GM08714 (cell line): Measurements from ENCODE around the gene ATP9A.

Experiments used
- H3K4me3 ChIP-seq: fragments of 200-500 bp; sonication (Bioruptor generic); 2 replicates; pipeline ENCODE4 v1.5.1; 2014; ENCODE audit warnings: mild to moderate bottlenecking, low read length, inconsistent platforms
- ZNF274 ChIP-seq: IDR thresholded peaks from 2 replicates; pipeline ENCODE4 v1.6.1; 2012; ENCODE audit warnings: mild to moderate bottlenecking, low read depth, low read length

The ATP9A gene

DNA sequence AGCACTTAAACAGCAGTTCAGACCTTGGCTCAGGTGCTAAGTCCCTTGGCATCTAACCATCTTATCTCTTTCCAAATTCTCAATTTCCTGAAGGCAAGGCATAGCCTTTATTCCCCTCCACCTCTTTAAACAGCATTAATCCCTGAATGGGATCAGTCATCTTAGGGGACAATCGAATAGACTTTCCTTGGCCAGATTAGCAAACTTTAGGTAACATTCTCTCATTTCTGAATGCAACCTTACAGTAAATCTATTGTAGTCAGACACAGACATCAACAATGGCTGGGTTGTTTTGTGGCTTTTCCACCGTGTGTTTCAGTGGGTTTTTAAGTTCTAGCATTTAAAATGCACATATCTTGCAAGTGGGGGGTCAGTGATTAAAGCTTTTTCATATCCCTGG is 56.8 kb downstream of the ATP9A start:
- no peak for TF ChIP-seq ZNF274
- H3K4me3 ChIP-seq: no peak overlapping the region

DNA sequence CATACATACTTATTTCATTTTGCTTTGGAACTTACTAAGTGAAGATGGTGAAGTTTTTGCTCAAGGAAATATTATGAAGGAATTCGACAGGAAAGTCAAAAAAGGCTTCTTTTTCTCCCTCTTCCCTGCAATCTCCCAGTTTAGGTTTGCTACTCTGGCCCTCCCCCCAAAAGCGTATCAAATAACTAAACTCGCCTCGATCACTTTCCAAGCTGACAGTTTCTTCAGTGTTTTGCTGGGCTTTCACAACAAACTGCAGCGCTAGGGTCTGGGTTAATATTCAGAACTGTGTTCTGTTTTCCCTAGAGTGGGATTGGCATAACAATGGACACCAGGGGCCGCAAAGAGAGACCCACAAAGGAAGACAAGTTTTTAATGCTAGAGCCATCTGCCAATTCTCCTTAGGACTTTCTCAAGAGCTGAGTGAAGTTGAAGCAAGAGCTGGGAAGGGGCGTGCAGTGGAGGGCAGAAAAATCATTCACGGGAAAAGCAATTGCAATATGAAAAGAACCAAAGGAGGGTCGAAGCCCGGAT is 57.8 kb downstream of the ATP9A start:
- no peak for TF ChIP-seq ZNF274
- H3K4me3 ChIP-seq: no peak overlapping the region

GRCh38 chr20:51705400-51705799 is 62.8 kb downstream of the ATP9A start:
- H3K4me3 ChIP-seq: no peak overlapping the region
- TF ChIP-seq ZNF274: no peak

GRCh38 chr20:51703400-51704287 is 64.5 kb downstream of the ATP9A start:
- H3K4me3 ChIP-seq: no peak overlapping the region
- TF ChIP-seq ZNF274: no peak

DNA sequence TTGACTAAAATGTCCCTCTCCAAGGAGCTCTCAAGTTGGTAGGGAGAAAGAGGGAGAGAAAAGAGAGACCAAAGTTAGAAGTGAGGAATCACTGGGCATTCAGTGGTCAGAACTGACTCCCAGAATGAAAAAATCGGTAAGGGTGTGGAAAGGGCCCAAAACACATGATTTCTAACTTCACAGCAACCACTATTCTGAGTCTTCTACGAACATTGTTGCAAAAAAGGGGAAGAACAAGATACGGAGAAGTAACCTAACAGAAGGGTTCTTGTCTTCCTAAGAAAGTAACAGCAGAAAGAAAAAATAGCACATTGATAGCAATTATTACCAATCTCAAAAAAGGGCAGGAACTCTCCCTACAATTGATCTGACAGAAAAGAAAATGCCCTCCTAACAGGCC is 65.6 kb downstream of the ATP9A start:
- H3K4me3 ChIP-seq: no peak overlapping the region
- no peak for TF ChIP-seq ZNF274

GRCh38 chr20:51700809-51701285 is 67.3 kb downstream of the ATP9A start:
- H3K4me3 ChIP-seq: no peak overlapping the region
- TF ChIP-seq ZNF274: no peak

DNA sequence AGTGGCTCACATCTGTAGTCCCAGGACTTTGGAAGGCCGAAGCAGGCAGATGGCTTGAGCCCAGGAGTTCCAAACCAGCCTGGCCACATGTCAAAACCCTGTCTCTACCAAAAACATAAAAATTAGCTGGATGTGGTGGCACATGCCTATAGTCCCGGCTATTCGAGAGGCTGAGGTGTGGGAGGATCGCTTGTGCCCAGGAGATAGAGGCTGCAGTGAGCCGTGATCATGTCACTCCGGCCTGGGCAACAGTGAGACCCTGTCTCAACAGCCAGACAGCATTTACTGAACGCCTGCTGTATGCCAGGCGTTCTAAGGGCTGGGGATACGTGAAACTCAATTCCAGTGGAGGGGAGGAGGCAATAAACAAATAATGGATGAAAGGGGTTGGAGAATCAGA is 69.9 kb downstream of the ATP9A start:
- no peak for TF ChIP-seq ZNF274
- H3K4me3 ChIP-seq: no peak overlapping the region

- H3K4me3 ChIP-seq: no peak overlapping the region; the same call in 1 of the 2 replicates
- TF ChIP-seq ZNF274: no peak
Measured at GRCh38 chr20:51697096-51697826, 70.9 kb downstream of the ATP9A start.

DNA sequence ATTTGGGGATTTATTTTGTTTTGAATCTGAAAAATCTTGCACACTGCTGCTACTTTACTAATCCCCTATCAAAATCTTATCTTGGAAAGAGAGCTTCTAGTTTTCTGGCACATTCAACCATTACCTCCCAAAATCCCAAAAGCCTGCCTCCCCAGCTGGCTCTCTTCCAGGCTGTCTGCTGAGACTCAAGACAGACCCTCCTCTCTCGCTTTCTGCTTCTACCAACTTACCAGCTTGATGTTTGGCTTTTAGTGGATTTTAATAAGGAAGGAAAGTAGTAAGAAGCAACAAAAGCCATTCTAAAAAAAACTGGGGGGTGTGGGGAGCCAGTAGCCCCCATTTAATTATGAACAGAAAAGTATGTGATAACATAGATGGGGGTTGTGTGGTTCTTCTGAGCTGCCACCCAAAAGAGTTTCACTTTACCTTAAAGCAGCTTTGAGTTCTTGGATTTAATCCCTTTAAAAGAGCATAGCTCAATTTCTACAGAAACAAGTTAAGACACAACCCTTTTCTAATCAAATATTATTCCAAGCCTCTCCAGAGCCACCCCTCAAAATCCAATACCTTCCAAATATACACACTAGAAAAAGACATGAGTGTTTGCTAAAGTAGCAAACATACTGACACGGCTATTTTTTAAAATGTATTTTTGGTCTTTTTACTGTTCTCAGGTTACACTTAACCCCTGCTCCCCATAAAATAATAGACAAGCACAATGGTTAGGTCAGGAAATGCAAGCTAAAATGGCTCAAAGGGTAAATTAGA is 71.7 kb downstream of the ATP9A start:
- no peak for TF ChIP-seq ZNF274
- H3K4me3 ChIP-seq: no peak overlapping the region; the same call in 1 of the 2 replicates

DNA sequence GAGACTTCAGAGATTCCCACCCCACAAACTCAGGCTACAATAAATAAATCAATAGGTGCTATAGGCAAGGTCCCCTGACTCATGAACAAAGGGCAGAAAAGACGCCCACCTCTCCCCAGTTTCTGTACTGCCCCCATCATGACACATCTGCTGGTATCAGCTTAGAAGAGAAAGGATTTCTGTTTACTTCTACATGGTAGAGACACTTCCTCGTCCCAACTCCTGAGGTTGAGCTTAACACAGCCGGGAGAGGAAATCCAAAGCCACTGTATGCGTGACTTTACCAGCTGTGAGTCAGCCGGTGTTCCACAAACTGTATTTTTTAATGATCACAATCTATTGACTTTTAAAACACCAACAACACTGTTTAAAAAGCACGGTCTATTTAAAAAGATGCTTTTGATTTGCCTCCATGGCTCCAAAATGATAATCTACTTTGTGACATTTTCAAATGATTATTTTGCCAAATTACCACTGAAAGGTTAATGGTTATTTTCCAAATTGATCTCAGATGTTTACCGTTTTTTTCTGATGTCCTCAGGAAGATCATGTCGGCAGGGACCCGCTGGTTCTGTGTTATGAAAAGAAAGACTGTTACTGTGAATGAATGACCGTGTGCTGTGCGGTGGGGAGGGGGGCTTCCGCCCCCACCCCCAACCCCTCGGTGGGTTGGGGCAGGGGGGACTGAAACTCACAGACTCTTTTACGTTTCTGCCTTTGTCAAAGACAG is 72.5 kb downstream of the ATP9A start:
- no peak overlapping the region for H3K4me3 ChIP-seq
- no peak for TF ChIP-seq ZNF274

- H3K4me3 ChIP-seq: no peak overlapping the region
- TF ChIP-seq ZNF274: no peak
Measured at GRCh38 chr20:51692806-51693400, 75.3 kb downstream of the ATP9A start.

DNA sequence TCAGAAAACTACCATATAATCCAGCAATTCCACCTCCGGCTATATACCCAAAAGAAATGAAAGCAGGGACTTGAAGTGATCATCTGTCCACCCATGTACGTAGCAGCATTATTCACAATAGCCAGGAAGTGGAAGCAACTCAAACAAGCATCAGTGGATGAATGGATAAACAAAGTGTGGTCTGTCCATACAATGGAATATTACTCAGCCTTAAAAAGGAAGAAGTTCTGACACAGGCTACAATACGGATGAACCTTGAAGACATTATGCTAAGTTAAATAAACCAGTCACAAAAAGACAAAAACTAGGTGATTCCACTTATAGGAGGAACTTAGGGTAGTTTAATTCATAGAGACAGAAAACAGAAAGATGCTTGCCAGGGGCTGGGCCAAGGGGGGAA is 76.5 kb downstream of the ATP9A start:
- H3K4me3 ChIP-seq: no peak overlapping the region
- no peak for TF ChIP-seq ZNF274
